HEK293 (cell line): ENCODE data around the gene ILKAP.

Experiments
- ZNF561 ChIP-seq: fragments of 450-650 bp; IDR thresholded peaks from 2 replicates; pipeline ENCODE4 v1.5.1; 2018; ENCODE audit warnings: missing biosample characterization, missing genetic modification characterization, borderline replicate concordance
- TF ChIP-seq, protein P1 (sequence below): fragments of 450-650 bp; formaldehyde crosslinking; IDR thresholded peaks from 2 replicates; pipeline ENCODE4 v1.5.1; 2016; ENCODE audit warnings: missing biosample characterization, missing genetic modification characterization
- TF ChIP-seq, protein P2 (sequence below): fragments of 450-650 bp; formaldehyde crosslinking; IDR thresholded peaks from 2 replicates; pipeline ENCODE4 v1.5.1; 2016; ENCODE audit warnings: missing biosample characterization, missing genetic modification characterization

DNA sequence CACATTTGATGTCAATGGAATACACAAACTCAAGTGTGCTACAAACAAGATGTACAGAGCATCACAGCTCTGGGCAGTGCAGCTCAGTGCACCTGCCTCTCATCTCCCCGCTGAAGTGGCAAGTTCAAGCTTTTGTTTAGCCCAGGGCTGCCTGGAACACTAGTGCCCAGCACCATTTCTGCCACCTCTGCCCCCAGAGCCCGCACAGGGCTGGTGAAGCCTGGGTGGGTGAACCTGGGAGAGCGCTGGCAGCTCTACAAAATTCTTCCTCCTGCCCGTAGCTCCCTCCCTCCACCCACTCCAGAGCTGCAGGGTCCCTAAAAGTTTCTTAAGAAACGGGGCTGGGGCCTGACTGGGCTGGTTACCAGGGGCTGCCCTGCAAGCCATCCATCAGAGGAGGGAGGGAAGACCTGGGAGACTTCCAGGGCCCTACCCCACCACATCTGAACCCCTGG lies 34.8 kb upstream of the ILKAP start:
- no peak for TF ChIP-seq ZNF561 (tag by site-specific recombination)
- TF ChIP-seq, protein P1, sequence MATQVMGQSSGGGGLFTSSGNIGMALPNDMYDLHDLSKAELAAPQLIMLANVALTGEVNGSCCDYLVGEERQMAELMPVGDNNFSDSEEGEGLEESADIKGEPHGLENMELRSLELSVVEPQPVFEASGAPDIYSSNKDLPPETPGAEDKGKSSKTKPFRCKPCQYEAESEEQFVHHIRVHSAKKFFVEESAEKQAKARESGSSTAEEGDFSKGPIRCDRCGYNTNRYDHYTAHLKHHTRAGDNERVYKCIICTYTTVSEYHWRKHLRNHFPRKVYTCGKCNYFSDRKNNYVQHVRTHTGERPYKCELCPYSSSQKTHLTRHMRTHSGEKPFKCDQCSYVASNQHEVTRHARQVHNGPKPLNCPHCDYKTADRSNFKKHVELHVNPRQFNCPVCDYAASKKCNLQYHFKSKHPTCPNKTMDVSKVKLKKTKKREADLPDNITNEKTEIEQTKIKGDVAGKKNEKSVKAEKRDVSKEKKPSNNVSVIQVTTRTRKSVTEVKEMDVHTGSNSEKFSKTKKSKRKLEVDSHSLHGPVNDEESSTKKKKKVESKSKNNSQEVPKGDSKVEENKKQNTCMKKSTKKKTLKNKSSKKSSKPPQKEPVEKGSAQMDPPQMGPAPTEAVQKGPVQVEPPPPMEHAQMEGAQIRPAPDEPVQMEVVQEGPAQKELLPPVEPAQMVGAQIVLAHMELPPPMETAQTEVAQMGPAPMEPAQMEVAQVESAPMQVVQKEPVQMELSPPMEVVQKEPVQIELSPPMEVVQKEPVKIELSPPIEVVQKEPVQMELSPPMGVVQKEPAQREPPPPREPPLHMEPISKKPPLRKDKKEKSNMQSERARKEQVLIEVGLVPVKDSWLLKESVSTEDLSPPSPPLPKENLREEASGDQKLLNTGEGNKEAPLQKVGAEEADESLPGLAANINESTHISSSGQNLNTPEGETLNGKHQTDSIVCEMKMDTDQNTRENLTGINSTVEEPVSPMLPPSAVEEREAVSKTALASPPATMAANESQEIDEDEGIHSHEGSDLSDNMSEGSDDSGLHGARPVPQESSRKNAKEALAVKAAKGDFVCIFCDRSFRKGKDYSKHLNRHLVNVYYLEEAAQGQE (tag by site-specific recombination) = no peak
- TF ChIP-seq, protein P2, sequence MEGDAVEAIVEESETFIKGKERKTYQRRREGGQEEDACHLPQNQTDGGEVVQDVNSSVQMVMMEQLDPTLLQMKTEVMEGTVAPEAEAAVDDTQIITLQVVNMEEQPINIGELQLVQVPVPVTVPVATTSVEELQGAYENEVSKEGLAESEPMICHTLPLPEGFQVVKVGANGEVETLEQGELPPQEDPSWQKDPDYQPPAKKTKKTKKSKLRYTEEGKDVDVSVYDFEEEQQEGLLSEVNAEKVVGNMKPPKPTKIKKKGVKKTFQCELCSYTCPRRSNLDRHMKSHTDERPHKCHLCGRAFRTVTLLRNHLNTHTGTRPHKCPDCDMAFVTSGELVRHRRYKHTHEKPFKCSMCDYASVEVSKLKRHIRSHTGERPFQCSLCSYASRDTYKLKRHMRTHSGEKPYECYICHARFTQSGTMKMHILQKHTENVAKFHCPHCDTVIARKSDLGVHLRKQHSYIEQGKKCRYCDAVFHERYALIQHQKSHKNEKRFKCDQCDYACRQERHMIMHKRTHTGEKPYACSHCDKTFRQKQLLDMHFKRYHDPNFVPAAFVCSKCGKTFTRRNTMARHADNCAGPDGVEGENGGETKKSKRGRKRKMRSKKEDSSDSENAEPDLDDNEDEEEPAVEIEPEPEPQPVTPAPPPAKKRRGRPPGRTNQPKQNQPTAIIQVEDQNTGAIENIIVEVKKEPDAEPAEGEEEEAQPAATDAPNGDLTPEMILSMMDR (tag by site-specific recombination) = no peak
